Heart left ventricle (tissue), 16 donors: ENCODE results near the gene SLC17A2. TPM values are rescaled to one million over a fixed set of nuclear protein-coding genes. Genes with fewer than 3 reads are reported as not detected.

ENCODE experiments used
- ATAC-seq, 4 donors: fragments of 200-7000 bp; cut with Tn5 transposase; one replicate each; pipeline ENCODE4 v1.9.1; 2020 to 2022; ENCODE audit warnings: moderate library complexity in 4 of 4, mild to moderate bottlenecking in 3 of 4, moderate number of reproducible peaks in 1 of 4
- DNase-seq, 5 donors: peaks; one replicate each; pipeline ENCODE4 v3.0.0-alpha.2; 2020
- H3K27ac ChIP-seq, 12 donors: fragments of 200-600 bp; sonication (generic) in 4 of 12; one replicate each; pipeline versions ENCODE4 v1.5.0 to v1.8.0; 2016 to 2022; ENCODE audit warnings: mild to moderate bottlenecking in 2 of 12
- H3K27me3 ChIP-seq, 9 donors: fragments of 200-600 bp; sonication (generic) in 2 of 9; one replicate each; pipeline versions ENCODE4 v1.5.1 to v1.8.0; 2016 to 2022; ENCODE audit warnings: mild to moderate bottlenecking in 3 of 9
- H3K36me3 ChIP-seq, 9 donors: fragments of 200-600 bp; sonication (generic) in 2 of 9; one replicate each; pipeline versions ENCODE4 v1.5.0 to v1.8.0; 2018 to 2022; ENCODE audit warnings: mild to moderate bottlenecking in 2 of 9
- H3K4me1 ChIP-seq, 12 donors: fragments of 200-600 bp; sonication (generic) in 4 of 12; one replicate each; pipeline versions ENCODE4 v1.5.0 to v1.8.0; 2016 to 2022; ENCODE audit warnings: mild to moderate bottlenecking in 3 of 12
- H3K4me3 ChIP-seq, 12 donors: fragments of 200-600 bp; sonication (generic) in 4 of 12; one replicate each; pipeline versions ENCODE4 v1.5.0 to v1.8.0; 2017 to 2022; ENCODE audit warnings: mild to moderate bottlenecking in 9 of 12, moderate library complexity in 4 of 12
- H3K9me3 ChIP-seq, 12 donors: fragments of 200-600 bp; sonication (generic) in 4 of 12; one replicate each; pipeline versions ENCODE4 v1.5.0 to v1.8.0; 2016 to 2022; ENCODE audit warnings: mild to moderate bottlenecking in 1 of 12
- CTCF ChIP-seq, 12 donors: fragments of 200-600 bp; sonication (generic) in 4 of 12; IDR thresholded peaks; one replicate each; pipeline versions ENCODE4 v1.5.0 to v1.8.0; 2018 to 2022; ENCODE audit warnings: antibody characterized with exemption in 12 of 12, mild to moderate bottlenecking in 5 of 12
- POLR2A ChIP-seq, 2 donors: fragments of 450-650 bp; IDR thresholded peaks; one replicate each; pipeline ENCODE4 v1.6.1; 2017; ENCODE audit warnings: antibody characterized with exemption in 2 of 2, mild to moderate bottlenecking in 2 of 2, moderate library complexity in 2 of 2
- WGBS, 4 donors: extraction: QIAGEN DNeasy Blood & Tissue Kit in 2 of 4; methylation state at CpG; one replicate each; pipeline versions ENCODE4 v1.1.5 to v1.1.7; 2013 to 2018; 5-methylcytosine and 5-hydroxymethylcytosine counted together
- intact Hi-C, 10 donors: fragments of 100-400 bp; cut with DNase I; formaldehyde crosslinking; loops; one replicate each; pipeline versions ENCODE4 v1.11.1 to v1.14.2; 2022
- polyA plus RNA-seq, 2 donors: library from polyadenylated mRNA; stranded (reverse); fragments of 200-250 nt; gene quantifications; one replicate each; pipeline ENCODE4 v1.2.3, GENCODE V29; 2013
- total RNA-seq, 9 donors: library from RNA; depleted of rRNA in 2 of 9; stranded (reverse); fragments of >200 nt in 2 of 9; fragmentation: NEBNext Ultra II Directional in 3 of 9; extraction: Animal tissue kit (Norgen Biotek cat#: 25700) in 3 of 9; gene quantifications; one replicate each; pipeline versions ENCODE4 v1.1.0 to v1.2.4, GENCODE V29; 2016 to 2023
- donor health status: ischemic (EF 13 %, LVEDD 7.1; RV severe dilation, severe dysfunction).
- donor health status: healthy with polysubstance abuse.
- donor health status: DM: no; HTN: yes; CAD: no.
- donor health status: DM: no; HTN: no; CAD: no.
- donor health status: ischemic (EF 25% LVEDD 6.9; RV normal size, moderate dysfunction).
- donor health status: ischemic (EF 25% LVEDD 5.7; RV mildly dilated, moderate dysfunction).
- donor health status: healthy.
- donor health status: DM: yes; HTN: yes; CAD: no.
- donor health status: ischemic (EF 35%, LVEDD 5.7; RV mildly dilated, moderate dysfunction).
- donor health status: nonischemic (EF 11% LVEDD 7.7; RV severe dilation, severe dysfunction).
- donor health status: DM: yes; HTN: yes; CAD: no.
- donor health status: PGD.
- donor health status: ischemic (EF 29% LVEDD 5.4; RV normal size, mild dysfunction).
- donor health status: nonischemic (EF 23%, LVEDD 6.1; RV moderate dilation, normal function).

The SLC17A2 gene
- total and polyA plus RNA-seq, 11 donors = not detected

DNA sequence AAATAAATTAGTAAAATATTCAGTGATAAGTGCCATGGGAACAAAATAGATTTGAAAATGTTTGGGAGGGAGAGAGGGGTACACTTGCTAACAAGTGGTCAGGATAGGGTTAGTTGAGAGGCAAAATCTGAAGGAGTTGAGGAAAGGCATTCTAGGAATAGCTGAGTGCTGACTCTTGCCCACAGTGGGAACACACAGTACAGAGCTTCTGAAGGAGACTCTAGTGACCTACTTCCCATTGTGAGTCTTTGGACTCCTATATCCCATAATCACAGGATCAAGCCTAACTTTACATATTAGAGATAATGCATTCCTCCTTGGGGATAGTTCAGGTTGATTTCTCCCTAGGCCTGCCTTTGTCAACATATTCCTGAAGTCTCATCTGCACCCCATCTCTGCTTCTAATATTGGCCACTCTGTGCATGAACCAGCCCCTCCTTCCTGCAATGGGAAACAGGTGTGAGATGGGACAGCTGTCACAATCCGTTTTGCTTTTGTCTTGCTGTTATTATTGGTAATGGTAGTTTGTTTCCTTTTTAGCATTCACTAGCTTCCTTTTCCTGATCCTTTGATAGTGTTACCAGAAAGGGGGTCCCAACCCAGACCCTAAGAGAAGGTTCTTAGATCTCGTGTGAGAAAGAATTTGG, 29.5 kb upstream of the SLC17A2 start:
- Histone ChIP-seq H3K9me3 (peaks cover 0 to 13% (median 0%) of the 10 kb centered on the region in 12 donors), H3K4me3 (no peak overlapping the region), H3K27ac (no peak overlapping the region), H3K36me3 (peaks cover 0 to 8% (median 1%) of the 10 kb centered on the region in 9 donors), H3K4me1 (peaks cover 0 to 36% (median 16%) of the 10 kb centered on the region in 12 donors), H3K27me3 (no peaks in the 10 kb centered on the region)
- TF ChIP-seq POLR2A (IDR thresholded peaks at IDR 0.05) (no peak), CTCF (IDR thresholded peaks at IDR 0.05) (no peak)
- intact Hi-C loops = loop anchor here in 1 of 10 donors (10.0 kb wide), 1 partner anchor 865 kb away; no protein-coding TSS in a partner anchor
- ATAC-seq (no peak), DNase-seq (no peak)
- WGBS, 4 donors = 43 to 56% (median 49%) methylated on average over 2 of the region's 2 CpGs

- no peaks in the 10 kb centered on the region for H3K27me3 ChIP-seq
- no peaks in the 10 kb centered on the region for H3K36me3 ChIP-seq
- H3K4me3 ChIP-seq = no peak overlapping the region
- ATAC-seq (no peak), DNase-seq (no peak)
- intact Hi-C loops = no loop called here
- peak overlapping the region in 1 of 12 donors; percentile 4 for H3K27ac ChIP-seq
- peaks cover 0 to 13% (median 0%) of the 10 kb centered on the region in 12 donors for H3K9me3 ChIP-seq
- 78 to 88% (median 84%) methylated on average over 3 of the region's 3 CpGs for WGBS, 4 donors
- TF ChIP-seq POLR2A (IDR thresholded peaks at IDR 0.05) (no peak), CTCF (IDR thresholded peaks at IDR 0.05) (no peak)
- H3K4me1 ChIP-seq = peaks cover 0 to 23% (median 8%) of the 10 kb centered on the region in 12 donors
Observed at GRCh38 chr6:25958700-25959162, 28.2 kb upstream of the SLC17A2 start.

DNA sequence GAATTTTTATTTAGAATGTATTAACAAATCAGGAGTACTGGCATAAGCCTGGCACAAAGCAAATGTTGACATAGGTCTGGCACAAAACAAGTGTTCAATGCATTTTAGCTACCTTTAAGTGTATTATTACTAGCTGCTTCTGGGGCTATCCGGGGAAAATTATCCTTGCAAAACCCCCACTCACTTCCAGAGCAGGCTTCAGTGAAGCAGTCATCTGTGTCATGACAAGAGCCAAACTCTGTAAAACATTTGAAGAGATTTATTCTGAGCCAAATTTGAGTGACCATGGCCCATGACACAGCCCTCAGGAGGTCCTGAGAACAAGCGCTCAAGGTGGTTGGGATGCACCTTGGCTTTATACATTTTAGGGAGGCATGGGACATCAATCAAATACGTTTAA, 25.7 kb upstream of the SLC17A2 start:
- ATAC-seq (no peak), DNase-seq (no peak)
- WGBS, 4 donors = 62 to 75% (median 71%) methylated on average over 3 of the region's 3 CpGs
- Histone ChIP-seq H3K4me1 (peaks cover 0 to 12% (median 0%) of the 10 kb centered on the region in 12 donors), H3K9me3 (peaks cover 0 to 13% (median 0%) of the 10 kb centered on the region in 12 donors), H3K36me3 (no peaks in the 10 kb centered on the region), H3K4me3 (no peak overlapping the region), H3K27ac (no peak overlapping the region), H3K27me3 (no peaks in the 10 kb centered on the region)
- intact Hi-C loops = no loop called here
- no peak for TF ChIP-seq CTCF (IDR thresholded peaks at IDR 0.05)
- no peak for TF ChIP-seq POLR2A (IDR thresholded peaks at IDR 0.05)

DNA sequence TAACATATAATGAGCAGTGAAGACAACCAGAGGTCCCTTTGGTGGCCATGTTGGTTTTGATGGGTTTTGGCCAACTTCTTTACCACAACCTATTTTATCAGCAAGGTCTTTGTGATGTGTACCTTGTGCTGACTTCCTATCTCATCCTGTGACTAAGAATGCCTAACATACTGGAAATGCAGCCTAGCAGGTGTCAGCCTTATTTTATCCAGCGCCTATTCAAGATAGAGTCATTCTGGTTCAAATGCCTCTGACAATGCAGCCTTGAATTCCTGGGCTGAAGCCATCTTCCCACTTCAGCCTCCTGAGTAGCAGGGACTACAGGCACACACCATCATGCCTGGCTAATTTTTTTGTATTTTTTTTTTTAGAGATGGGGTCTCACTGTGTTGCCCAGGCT, 24.3 kb upstream of the SLC17A2 start:
- no peak for ATAC-seq
- H3K4me1 ChIP-seq = peaks cover 0 to 12% (median 0%) of the 10 kb centered on the region in 12 donors
- H3K27me3 ChIP-seq = no peaks in the 10 kb centered on the region
- intact Hi-C loops = no loop called here
- H3K4me3 ChIP-seq = no peak overlapping the region
- TF ChIP-seq CTCF (IDR thresholded peaks at IDR 0.05) (no peak), POLR2A (IDR thresholded peaks at IDR 0.05) (no peak)
- DNase-seq = no peak
- WGBS, 4 donors = 0 to 77% (median 59%) methylated on average over 1 of the region's 1 CpG; no CpG with 5 or more reads in 1 of the 4 donors
- H3K27ac ChIP-seq = no peak overlapping the region
- H3K36me3 ChIP-seq = no peaks in the 10 kb centered on the region
- peaks cover 0 to 10% (median 0%) of the 10 kb centered on the region in 12 donors for H3K9me3 ChIP-seq
